B cell (primary cell): Measurements from ENCODE around the gene VAV2. TPM values are rescaled to one million over a fixed set of nuclear protein-coding genes. Genes with fewer than 3 reads are reported as not detected.

Source experiments
- ATAC-seq: fragments of 200-7000 bp; cut with Tn5 transposase; one replicate; pipeline ENCODE4 v1.10.0; 2021; ENCODE audit warnings: low read depth, mild to moderate bottlenecking, moderate number of reproducible peaks, moderate library complexity
- CTCF ChIA-PET: fragments of 350-600 bp; sonication (Branson Sonifier 250); formaldehyde crosslinking; loops from one replicate; lab custom pipeline; 2021; ENCODE audit warnings: antibody characterized with exemption, inconsistent platforms; lab: Charles Lee
- POLR2A ChIA-PET: fragments of 350-600 bp; sonication (Branson Sonifier 250); formaldehyde crosslinking; loops from one replicate; lab custom pipeline; 2021; ENCODE audit warnings: antibody characterized with exemption; lab: Charles Lee
- DNase-seq: peaks from one replicate; pipeline ENCODE4 v3.0.0; 2013
- H2AFZ ChIP-seq: 2 replicates; pipeline ENCODE4 v1.6.1; 2012; ENCODE audit warnings: mild to moderate bottlenecking, low read depth, low read length; ENCODE audit not compliant: insufficient read depth, poor library complexity, severe bottlenecking
- H3K27ac ChIP-seq, 2 donors: 1 replicate in 1 of 2; 2 replicates in 1 of 2; pipeline ENCODE4 v1.5.1; 2012 to 2013; ENCODE audit warnings: low read length in 2 of 2, mild to moderate bottlenecking in 2 of 2, moderate library complexity in 1 of 2
- H3K27me3 ChIP-seq, 4 experiments: fragments of 200-600 bp in 1 of 4; sonication (generic) in 1 of 4; replicated peaks in 1 of 4; 1 replicate in 2 of 4; 2 replicates in 2 of 4; pipeline versions ENCODE4 v1.6.1 to v1.7.0; 2013 to 2016; ENCODE audit warnings: low read length in 3 of 4, mild to moderate bottlenecking in 2 of 4, mixed read lengths in 1 of 4, moderate library complexity in 1 of 4; ENCODE audit not compliant: insufficient read depth in 4 of 4, control insufficient read depth in 3 of 4; ENCODE audit errors: control extremely low read depth in 1 of 4
- H3K36me3 ChIP-seq, 2 experiments: replicated peaks in 1 of 2; 1 replicate in 1 of 2; 2 replicates in 1 of 2; pipeline versions ENCODE4 v1.6.1 to v1.7.1; 2013; ENCODE audit warnings: low read length in 1 of 2; ENCODE audit not compliant: insufficient read depth in 2 of 2, control insufficient read depth in 1 of 2; ENCODE audit errors: control extremely low read depth in 1 of 2, extremely low read depth in 1 of 2
- H3K4me1 ChIP-seq, 2 donors: fragments of 200-600 bp in 1 of 2; sonication (generic) in 1 of 2; 1 replicate in 1 of 2; 2 replicates in 1 of 2; pipeline versions ENCODE4 v1.5.1 to v1.6.1; 2013 to 2017; ENCODE audit warnings: low read length in 2 of 2; ENCODE audit not compliant: control insufficient read depth in 2 of 2, insufficient read depth in 2 of 2
- H3K4me2 ChIP-seq: replicated peaks from 2 replicates; pipeline ENCODE3; 2012; ENCODE audit warnings: mild to moderate bottlenecking, low read depth, low read length; ENCODE audit not compliant: poor library complexity, severe bottlenecking
- H3K4me3 ChIP-seq, 5 experiments: fragments of 200-600 bp in 1 of 5; sonication (generic) in 1 of 5; 1 replicate in 3 of 5; 2 replicates in 2 of 5; pipeline versions ENCODE4 v1.5.1 to v1.7.0; 2011 to 2016; ENCODE audit warnings: low read length in 4 of 5, mild to moderate bottlenecking in 4 of 5, low read depth in 2 of 5, control low read depth in 1 of 5, moderate library complexity in 1 of 5; ENCODE audit not compliant: insufficient read depth in 1 of 5; ENCODE audit errors: control extremely low read depth in 1 of 5, extremely low read depth in 1 of 5
- H3K79me2 ChIP-seq: fragments of 200-600 bp; sonication (generic); one replicate; pipeline ENCODE4 v1.6.0; 2016; ENCODE audit warnings: low read length; ENCODE audit not compliant: control insufficient read depth, insufficient read depth
- H3K9ac ChIP-seq: fragments of 200-600 bp; sonication (generic); 2 replicates; pipeline ENCODE4 v1.6.1; 2017; ENCODE audit warnings: mild to moderate bottlenecking, low read length, moderate library complexity
- H3K9me3 ChIP-seq, 3 donors: one replicate each; pipeline versions ENCODE4 v1.6.1 to v1.7.1; 2013; ENCODE audit warnings: low read length in 2 of 3; ENCODE audit not compliant: control insufficient read depth in 2 of 3, insufficient read depth in 1 of 3; ENCODE audit errors: control extremely low read depth in 1 of 3
- H4K20me1 ChIP-seq: 2 replicates; pipeline ENCODE4 v1.6.0; 2012; ENCODE audit warnings: mild to moderate bottlenecking, low read length; ENCODE audit not compliant: insufficient read depth, control insufficient read depth, poor library complexity, severe bottlenecking
- H3K27ac Mint-ChIP-seq: one replicate; pipeline ENCODE4 v1.8.0; 2021; ENCODE audit warnings: mixed read lengths
- H3K27me3 Mint-ChIP-seq: one replicate; pipeline ENCODE4 v1.8.0; 2021; ENCODE audit warnings: mixed read lengths
- H3K4me1 Mint-ChIP-seq: one replicate; pipeline ENCODE4 v1.8.0; 2021; ENCODE audit warnings: mixed read lengths
- H3K4me3 Mint-ChIP-seq: one replicate; pipeline ENCODE4 v1.8.0; 2021; ENCODE audit warnings: mixed read lengths
- H3K9me3 Mint-ChIP-seq: one replicate; pipeline ENCODE4 v1.8.0; 2022; ENCODE audit warnings: mixed read lengths; ENCODE audit not compliant: insufficient read depth
- EZH2 ChIP-seq: IDR thresholded peaks from 2 replicates; pipeline ENCODE4 v1.6.1; 2012; ENCODE audit warnings: borderline replicate concordance, low read depth, mild to moderate bottlenecking, moderate library complexity, low read length; ENCODE audit not compliant: insufficient read depth, poor library complexity, severe bottlenecking
- WGBS: methylation state at CpG from one replicate; pipeline ENCODE4 v1.1.5; 2013; ENCODE audit warnings: missing lambda C conversion rate; ENCODE audit not compliant: insufficient coverage; 5-methylcytosine and 5-hydroxymethylcytosine counted together
- intact Hi-C: fragments of 100-400 bp; cut with micrococcal nuclease; formaldehyde crosslinking; loops from one replicate; pipeline ENCODE4 v1.10.0; 2022
- polyA plus RNA-seq: library from polyadenylated mRNA; depleted of rRNA; stranded (reverse); fragments of >200 nt; gene quantifications from 2 replicates; pipeline ENCODE4 v1.2.3, GENCODE V29; 2012
- total RNA-seq, 2 donors: library from RNA; stranded (reverse); fragments of 120-200 nt in 1 of 2; gene quantifications; 1 replicate in 1 of 2; 2 replicates in 1 of 2; pipeline versions ENCODE4 v1.2.3 to v1.2.4, GENCODE V29; 2013 to 2022
- TF ChIP-seq, protein P1 (sequence below): fragments of 200-600 bp; IDR thresholded peaks from one replicate; pipeline ENCODE4 v1.8.0; 2022; ENCODE audit warnings: antibody characterized with exemption, mild to moderate bottlenecking

The VAV2 gene
- total and polyA plus RNA-seq, 2 donors (not counting 1 experiment from before 2014, with no cell fraction given), result 34.4 to 128 TPM

DNA sequence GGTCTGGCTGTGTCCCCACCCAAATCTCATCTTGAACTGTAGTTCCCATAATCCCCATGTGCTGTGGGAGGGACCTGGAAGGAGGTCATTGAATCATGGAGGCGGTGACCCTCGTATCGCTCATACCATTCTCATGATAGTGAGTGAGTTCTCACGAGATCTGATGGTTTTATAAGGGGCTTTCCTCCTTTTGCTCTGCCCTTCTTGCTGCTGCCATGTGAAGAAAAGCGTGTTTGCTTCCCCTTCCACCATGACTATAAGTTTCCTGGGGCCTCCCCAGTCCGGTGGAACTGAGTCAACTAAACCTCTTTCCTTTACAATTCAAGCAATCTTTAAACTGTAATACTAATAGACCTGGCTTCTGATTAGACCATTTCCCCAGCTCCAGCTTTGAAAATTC lies 161.8 kb downstream of the VAV2 start:
- Mint-ChIP-seq H3K4me1 (peaks cover 37% of the 10 kb centered on the region), H3K4me3 (no peak overlapping the region), H3K9me3 (no peaks in the 10 kb centered on the region), H3K27me3 (no peaks in the 10 kb centered on the region), H3K27ac (peak overlapping the region; percentile 52)
- Histone ChIP-seq H3K9me3 (no peaks in the 10 kb centered on the region), H3K79me2 (peaks cover 43% of the 10 kb centered on the region), H3K27me3 (no peaks in the 10 kb centered on the region), H2AFZ (no peak overlapping the region), H3K9ac (no peak overlapping the region), H3K4me2 (no peak overlapping the region), H3K36me3 (peaks cover 0 to 30% of the 10 kb centered on the region in 2 experiments), H3K27ac (peak overlapping the region; percentile 3 to 50), H3K4me1 (peaks cover 2 to 8% of the 10 kb centered on the region in 2 donors), H3K4me3 (no peak overlapping the region), H4K20me1 (peaks cover 35% of the 10 kb centered on the region)
- ChIA-PET CTCF (interaction anchor here (1.2 to 2.0 kb wide), 3 partner anchors 36 to 164 kb away, joined by 4 to 8 read pairs (median 5); no protein-coding TSS in a partner anchor), POLR2A (no interaction called here)
- TF ChIP-seq, protein P1, sequence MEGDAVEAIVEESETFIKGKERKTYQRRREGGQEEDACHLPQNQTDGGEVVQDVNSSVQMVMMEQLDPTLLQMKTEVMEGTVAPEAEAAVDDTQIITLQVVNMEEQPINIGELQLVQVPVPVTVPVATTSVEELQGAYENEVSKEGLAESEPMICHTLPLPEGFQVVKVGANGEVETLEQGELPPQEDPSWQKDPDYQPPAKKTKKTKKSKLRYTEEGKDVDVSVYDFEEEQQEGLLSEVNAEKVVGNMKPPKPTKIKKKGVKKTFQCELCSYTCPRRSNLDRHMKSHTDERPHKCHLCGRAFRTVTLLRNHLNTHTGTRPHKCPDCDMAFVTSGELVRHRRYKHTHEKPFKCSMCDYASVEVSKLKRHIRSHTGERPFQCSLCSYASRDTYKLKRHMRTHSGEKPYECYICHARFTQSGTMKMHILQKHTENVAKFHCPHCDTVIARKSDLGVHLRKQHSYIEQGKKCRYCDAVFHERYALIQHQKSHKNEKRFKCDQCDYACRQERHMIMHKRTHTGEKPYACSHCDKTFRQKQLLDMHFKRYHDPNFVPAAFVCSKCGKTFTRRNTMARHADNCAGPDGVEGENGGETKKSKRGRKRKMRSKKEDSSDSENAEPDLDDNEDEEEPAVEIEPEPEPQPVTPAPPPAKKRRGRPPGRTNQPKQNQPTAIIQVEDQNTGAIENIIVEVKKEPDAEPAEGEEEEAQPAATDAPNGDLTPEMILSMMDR, result no peak
- TF ChIP-seq EZH2, result no peak
- ATAC-seq (no peak), DNase-seq (no peak)
- WGBS, result 37% methylated on average over 3 of the region's 6 CpGs
- intact Hi-C loops, result no loop called here

DNA sequence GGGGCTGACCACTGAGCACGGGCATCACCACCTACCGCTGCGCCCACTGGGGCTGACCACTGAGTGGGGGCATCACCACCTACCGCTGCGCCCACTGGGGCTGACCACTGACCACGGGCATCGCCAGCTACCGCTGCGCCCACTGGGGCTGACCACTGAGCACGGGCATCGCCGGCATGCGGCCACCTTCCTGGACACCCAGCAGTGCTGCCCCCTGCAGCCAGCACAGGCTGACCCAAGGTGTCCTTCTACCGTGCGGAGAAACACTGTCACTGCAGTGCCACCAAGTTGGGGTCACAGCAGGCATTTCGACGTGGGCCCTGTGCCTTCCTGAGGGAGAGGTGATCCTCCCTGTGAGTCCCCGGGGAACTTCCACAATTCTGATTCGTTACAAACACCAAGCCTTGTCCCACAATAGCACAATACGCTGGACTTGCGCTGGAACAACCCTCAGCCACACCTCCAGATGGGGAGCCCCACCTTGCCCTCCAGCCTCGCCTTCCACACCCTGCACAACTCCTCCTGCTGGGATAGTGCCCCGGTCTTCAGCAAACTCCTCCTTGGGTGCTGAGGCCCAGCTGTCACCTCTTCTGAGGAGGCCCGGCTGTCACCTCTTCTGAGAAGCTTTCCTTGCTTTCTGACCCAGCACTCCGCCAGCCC lies 163.7 kb downstream of the VAV2 start:
- ATAC-seq (no peak), DNase-seq (no peak)
- TF ChIP-seq EZH2, result no peak
- TF ChIP-seq, protein P1, result no peak
- H3K9me3 ChIP-seq, result no peaks in the 10 kb centered on the region
- Mint-ChIP-seq H3K4me1 (peaks cover 52% of the 10 kb centered on the region), H3K4me3 (no peak overlapping the region), H3K9me3 (no peaks in the 10 kb centered on the region), H3K27me3 (no peaks in the 10 kb centered on the region), H3K27ac (peak overlapping the region; percentile 37)
- intact Hi-C loops, result no loop called here
- peaks cover 0 to 23% of the 10 kb centered on the region in 2 experiments for H3K36me3 ChIP-seq
- H3K27ac ChIP-seq, result peak overlapping the region in 1 of 2 donors; percentile 43
- H3K79me2 ChIP-seq, result peaks cover 25% of the 10 kb centered on the region
- WGBS, result 94% methylated on average over 15 of the region's 25 CpGs
- no peak overlapping the region for H3K4me2 ChIP-seq
- H2AFZ ChIP-seq, result no peak overlapping the region
- peaks cover 15 to 21% of the 10 kb centered on the region in 2 donors for H3K4me1 ChIP-seq
- ChIA-PET CTCF (interaction anchor here (2.0 kb wide), 1 partner anchor 165 kb away, joined by 8 read pairs; no protein-coding TSS in a partner anchor), POLR2A (no interaction called here)
- peaks cover 17% of the 10 kb centered on the region for H4K20me1 ChIP-seq
- H3K9ac ChIP-seq, result no peak overlapping the region
- H3K4me3 ChIP-seq, result no peak overlapping the region
- H3K27me3 ChIP-seq, result no peaks in the 10 kb centered on the region
